ENCODE data around the gene ORC1. TPM values are rescaled to one million over a fixed set of nuclear protein-coding genes. Genes with fewer than 3 reads are reported as not detected.

ORC1 gene
- total and polyA plus RNA-seq, 2 experiments from 2014 or later: 15.1 to 55.0 TPM

Other genes starting within 250 kb of the ORC1 start
- 11.3 and 13.1 TPM in 2 replicates for gene CC2D1B, start 38.2 kb downstream of the ORC1 start, total RNA-seq (2014; rRNA removed; shearing (Covaris generic))
- gene CC2D1B, start 38.2 kb downstream of the ORC1 start, polyA plus RNA-seq (2016; fragmentation: Nextera tagmentation; extraction: Ambion mirVana): 5.7 and 6.0 TPM in 2 replicates
- gene PRPF38A, start 179 bp upstream of the ORC1 start, total RNA-seq (2014; rRNA removed; shearing (Covaris generic)): 24.8 and 29.6 TPM in 2 replicates
- 33.7 and 40.3 TPM in 2 replicates for gene PRPF38A, start 179 bp upstream of the ORC1 start, polyA plus RNA-seq (2016; fragmentation: Nextera tagmentation; extraction: Ambion mirVana)
- gene TUT4, start 148.7 kb upstream of the ORC1 start, total RNA-seq (2014; rRNA removed; shearing (Covaris generic)): 46.0 and 69.9 TPM in 2 replicates
- 94.7 and 116 TPM in 2 replicates for gene TUT4, start 148.7 kb upstream of the ORC1 start, polyA plus RNA-seq (2016; fragmentation: Nextera tagmentation; extraction: Ambion mirVana)
- gene GPX7, start 197.9 kb upstream of the ORC1 start, total RNA-seq (2014; rRNA removed; shearing (Covaris generic)): 19.8 and 20.9 TPM in 2 replicates
- gene GPX7, start 197.9 kb upstream of the ORC1 start, polyA plus RNA-seq (2016; fragmentation: Nextera tagmentation; extraction: Ambion mirVana): 10.4 and 12.8 TPM in 2 replicates
- gene SHISAL2A, start 228.7 kb upstream of the ORC1 start, total RNA-seq (2014; rRNA removed; shearing (Covaris generic)): 0.10 TPM in 1 of 2 replicates, not detected in the other
- 1.2 and 1.7 TPM in 2 replicates for gene SHISAL2A, start 228.7 kb upstream of the ORC1 start, polyA plus RNA-seq (2016; fragmentation: Nextera tagmentation; extraction: Ambion mirVana)

All from GM23338 (cell line).